PC-9 (cell line): ENCODE measurements around the gene MKS1.

ENCODE experiments used
- EZH2 ChIP-seq: fragments of 200-600 bp; sonication (generic); IDR thresholded peaks from 2 replicates; pipeline ENCODE4 v1.8.0; 2017; ENCODE audit warnings: antibody characterized with exemption, low read depth
- TF ChIP-seq, protein P1 (sequence below): fragments of 200-600 bp; sonication (generic); conservative IDR thresholded peaks from 2 replicates; pipeline ENCODE4 v1.6.1; 2017; ENCODE audit warnings: mixed run types, antibody characterized with exemption, mild to moderate bottlenecking, moderate library complexity

DNA sequence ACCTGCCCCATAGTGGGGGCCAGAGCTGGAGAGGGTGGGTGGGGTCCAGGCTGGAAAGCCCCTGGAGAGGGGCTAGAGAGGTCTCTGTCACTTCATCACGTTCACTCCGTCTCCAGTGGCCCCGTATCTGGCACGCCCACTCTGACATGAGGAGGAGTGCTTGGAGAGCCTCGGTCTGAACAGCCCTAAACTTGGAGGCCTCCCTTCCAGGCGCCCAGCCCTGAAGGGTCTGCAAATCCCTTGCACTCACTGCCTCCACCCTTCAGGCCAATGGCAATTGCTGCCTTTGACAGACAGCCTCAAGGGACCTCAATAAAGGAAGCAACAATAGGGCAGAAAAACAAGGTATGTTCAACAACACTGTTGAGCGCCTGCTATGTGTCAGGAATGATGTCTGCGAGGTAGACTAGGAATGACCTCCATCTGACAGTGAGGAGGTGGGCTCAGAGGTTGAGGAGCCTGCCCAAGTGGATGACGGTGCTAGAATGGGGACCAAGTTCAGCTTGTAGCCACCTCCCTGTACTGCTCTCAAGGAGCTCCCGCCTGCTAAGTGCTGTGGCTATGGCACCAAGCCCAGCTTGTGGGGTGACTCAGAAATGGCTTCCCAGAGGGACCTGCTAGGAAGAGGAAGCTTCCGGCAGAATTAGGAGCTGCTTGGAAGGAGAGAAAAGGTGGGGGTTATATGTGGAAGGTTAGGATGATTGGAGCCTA lies 29.5 kb downstream of the MKS1 start:
- TF ChIP-seq, protein P1, sequence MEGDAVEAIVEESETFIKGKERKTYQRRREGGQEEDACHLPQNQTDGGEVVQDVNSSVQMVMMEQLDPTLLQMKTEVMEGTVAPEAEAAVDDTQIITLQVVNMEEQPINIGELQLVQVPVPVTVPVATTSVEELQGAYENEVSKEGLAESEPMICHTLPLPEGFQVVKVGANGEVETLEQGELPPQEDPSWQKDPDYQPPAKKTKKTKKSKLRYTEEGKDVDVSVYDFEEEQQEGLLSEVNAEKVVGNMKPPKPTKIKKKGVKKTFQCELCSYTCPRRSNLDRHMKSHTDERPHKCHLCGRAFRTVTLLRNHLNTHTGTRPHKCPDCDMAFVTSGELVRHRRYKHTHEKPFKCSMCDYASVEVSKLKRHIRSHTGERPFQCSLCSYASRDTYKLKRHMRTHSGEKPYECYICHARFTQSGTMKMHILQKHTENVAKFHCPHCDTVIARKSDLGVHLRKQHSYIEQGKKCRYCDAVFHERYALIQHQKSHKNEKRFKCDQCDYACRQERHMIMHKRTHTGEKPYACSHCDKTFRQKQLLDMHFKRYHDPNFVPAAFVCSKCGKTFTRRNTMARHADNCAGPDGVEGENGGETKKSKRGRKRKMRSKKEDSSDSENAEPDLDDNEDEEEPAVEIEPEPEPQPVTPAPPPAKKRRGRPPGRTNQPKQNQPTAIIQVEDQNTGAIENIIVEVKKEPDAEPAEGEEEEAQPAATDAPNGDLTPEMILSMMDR: no peak
- TF ChIP-seq EZH2: no peak
